Mononuclear cell (primary cell): ENCODE measurements around the gene BLCAP. TPM values are rescaled to one million over a fixed set of nuclear protein-coding genes. Genes with fewer than 3 reads are reported as not detected.
"Not testable (repeated sequence)": the region's sequence is repeated elsewhere in the genome, so short reads cannot be mapped to it uniquely, and the experiment has no call there.

ENCODE experiments used
- H3K27me3 ChIP-seq: 2 replicates; pipeline ENCODE4 v1.6.0; 2011; ENCODE audit warnings: low read length, control low read depth; ENCODE audit not compliant: insufficient read depth
- H3K4me1 ChIP-seq: 2 replicates; pipeline ENCODE4 v1.5.1; 2011; ENCODE audit warnings: mild to moderate bottlenecking, low read length, control low read depth; ENCODE audit not compliant: insufficient read depth
- H3K4me3 ChIP-seq: 2 replicates; pipeline ENCODE4 v1.5.1; 2011; ENCODE audit warnings: mild to moderate bottlenecking, low read length, moderate library complexity
- H3K9me3 ChIP-seq: 2 replicates; pipeline ENCODE4 v1.5.1; 2011; ENCODE audit warnings: low read depth, mild to moderate bottlenecking, control low read depth, low read length
- total RNA-seq: library from RNA; depleted of rRNA; stranded (reverse); fragments of >200 nt; gene quantifications from one replicate; pipeline ENCODE4 v1.2.3, GENCODE V29; 2012

Gene BLCAP, protein sequence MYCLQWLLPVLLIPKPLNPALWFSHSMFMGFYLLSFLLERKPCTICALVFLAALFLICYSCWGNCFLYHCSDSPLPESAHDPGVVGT
- total RNA-seq = 26.7 TPM

DNA sequence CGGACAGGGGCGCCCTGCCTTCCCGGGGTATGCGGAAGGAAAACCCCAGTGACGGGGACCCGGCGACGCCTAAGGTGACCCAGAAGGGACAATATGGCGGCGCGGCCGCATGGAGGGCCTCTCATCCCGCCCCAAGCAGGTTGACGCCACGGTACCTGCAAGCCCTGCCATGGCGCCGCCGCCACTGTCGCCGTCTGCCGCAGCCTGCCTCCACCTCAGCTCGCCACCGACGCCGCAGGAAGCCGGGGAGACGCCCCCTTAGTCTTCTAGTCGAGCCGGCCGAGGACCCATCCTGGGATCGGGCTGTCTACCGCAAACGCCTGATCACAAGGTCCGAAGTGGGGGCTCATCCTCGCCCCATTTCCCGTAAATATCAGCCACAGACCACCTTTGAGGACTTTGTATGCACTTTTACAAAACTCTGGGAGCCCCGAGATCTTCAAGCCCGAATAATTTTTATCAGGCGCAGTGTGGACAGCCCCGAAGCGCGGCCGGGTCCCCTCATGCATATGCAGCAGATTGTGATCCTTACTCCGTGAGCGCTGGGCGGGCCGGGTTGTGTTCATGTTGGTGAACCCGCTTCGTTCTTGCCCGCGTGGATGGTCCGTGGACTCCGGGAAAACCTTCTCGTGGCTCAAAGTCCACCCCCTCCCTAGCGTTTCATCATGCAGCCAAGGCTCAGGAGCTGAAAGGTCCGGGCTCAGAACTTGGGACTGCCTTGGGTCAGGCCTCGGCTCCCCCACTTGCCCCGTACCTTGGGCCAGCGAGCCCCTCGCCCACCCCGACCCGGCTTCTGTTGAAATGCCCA lies at the start of gene BLCAP:
BLCAP (minus strand) TSS at position 239 of the 808 bp plus-strand sequence. CDS start 8,702 bp downstream, outside the sequence.
- H3K4me3 ChIP-seq = peak within 1 kb of the TSS; percentile 98
- peaks cover 38% of the 10 kb centered on the region for H3K4me1 ChIP-seq
- H3K27me3 ChIP-seq = no peaks in the 10 kb centered on the region
- H3K9me3 ChIP-seq = no peaks in the 10 kb centered on the region

DNA sequence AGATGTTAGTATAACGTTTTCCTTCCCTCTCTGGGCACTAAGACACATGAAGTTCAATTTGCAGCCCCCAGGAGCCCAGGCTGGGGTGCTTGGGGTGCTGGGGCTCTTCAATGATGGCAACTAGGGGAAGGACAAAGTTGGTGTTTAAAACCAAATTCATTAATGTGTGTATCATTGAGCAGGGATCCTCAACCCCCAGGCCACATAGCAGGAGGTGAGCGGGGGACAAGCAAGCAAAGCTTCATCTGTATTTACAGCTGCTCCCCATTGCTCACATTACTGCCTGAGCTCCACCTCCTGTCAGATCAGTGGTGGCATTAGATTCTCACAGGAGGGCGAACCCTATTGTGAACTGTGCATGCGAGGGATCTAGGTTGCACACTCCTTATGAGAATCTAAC lies 49.8 kb upstream of the BLCAP start:
- H3K9me3 ChIP-seq, H3K27me3 ChIP-seq, H3K4me1 ChIP-seq, H3K4me3 ChIP-seq: not testable (repeated sequence)

DNA sequence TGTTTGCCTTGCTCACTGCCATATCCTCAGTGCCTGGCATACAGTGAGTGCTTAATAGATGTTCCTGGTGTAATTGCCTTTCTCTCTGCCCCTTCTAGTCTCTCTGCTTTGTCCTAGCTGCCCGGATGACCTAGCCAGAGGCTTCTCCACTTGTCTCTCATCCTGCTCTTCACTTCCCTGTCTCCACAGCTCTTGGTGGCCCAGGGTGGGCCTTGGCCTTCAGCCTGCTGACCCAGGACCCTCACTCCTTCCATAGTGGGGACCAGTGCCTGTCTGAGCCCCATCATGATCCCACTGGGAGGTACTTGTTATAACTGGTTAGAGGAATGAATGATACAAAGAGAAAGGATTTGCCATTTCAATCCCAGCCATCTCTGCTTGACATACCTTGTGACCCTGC lies 49.2 kb upstream of the BLCAP start:
- Histone ChIP-seq H3K4me1 (peaks cover 5% of the 10 kb centered on the region), H3K9me3 (no peaks in the 10 kb centered on the region), H3K27me3 (no peaks in the 10 kb centered on the region), H3K4me3 (no peak overlapping the region)

DNA sequence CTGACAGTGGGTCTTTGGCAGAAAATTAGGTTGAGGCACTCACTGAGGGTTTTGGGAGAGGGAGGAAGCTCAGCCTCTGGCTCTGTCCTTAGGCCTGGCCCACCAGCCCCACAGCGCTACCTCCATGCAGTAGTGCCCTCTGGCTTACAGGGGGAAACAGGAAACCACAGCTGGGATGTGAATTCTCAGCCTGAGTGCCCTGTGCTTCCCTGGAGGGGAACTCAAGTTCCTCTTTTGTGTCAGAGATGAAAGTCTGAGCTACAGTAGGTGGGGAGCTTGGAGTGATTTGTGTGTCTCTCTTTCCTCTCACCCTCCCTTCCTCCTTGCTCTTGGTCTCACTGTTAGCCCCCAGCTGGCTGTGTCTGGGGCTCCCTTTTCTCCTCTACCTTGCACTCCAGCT lies 48.2 kb upstream of the BLCAP start:
- Histone ChIP-seq H3K27me3 (no peaks in the 10 kb centered on the region), H3K4me1 (peaks cover 5% of the 10 kb centered on the region), H3K9me3 (no peaks in the 10 kb centered on the region), H3K4me3 (no peak overlapping the region)

DNA sequence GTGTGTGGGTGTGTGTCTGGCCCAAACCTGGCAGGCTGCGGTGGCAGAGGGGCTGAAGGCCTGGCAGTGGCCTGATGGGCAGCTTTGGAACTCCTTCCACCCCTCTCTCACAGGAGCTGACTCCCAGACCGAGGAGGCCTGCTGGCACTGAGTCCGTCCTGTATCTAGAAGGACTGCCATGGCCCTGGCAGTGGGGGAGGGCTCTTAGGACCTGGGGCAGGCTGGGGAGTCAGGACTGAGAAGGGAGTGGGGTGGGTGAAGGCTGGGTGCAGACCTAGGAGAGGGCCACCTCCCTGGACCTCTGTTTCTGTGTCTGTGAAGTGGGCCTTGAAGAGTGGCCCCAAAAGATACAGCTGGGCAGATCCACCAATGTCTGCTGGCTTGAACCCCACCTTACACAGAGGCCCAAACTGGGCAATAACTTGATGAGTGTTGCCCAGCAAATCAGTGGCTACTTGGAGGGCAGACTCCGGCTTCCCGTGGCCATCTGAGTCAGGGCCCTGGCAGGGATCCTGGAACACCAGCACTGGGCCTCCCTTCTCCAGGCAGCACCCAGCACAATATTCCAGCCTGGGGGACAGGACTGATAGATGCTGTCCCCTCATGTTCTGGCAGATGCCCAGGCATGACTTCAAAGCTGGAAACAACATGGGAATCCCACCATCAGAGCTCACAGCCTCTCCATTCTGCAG lies 46.7 kb upstream of the BLCAP start:
- Histone ChIP-seq H3K4me3 (no peak overlapping the region), H3K9me3 (no peaks in the 10 kb centered on the region), H3K4me1 (peaks cover 5% of the 10 kb centered on the region), H3K27me3 (peaks cover 3% of the 10 kb centered on the region)

DNA sequence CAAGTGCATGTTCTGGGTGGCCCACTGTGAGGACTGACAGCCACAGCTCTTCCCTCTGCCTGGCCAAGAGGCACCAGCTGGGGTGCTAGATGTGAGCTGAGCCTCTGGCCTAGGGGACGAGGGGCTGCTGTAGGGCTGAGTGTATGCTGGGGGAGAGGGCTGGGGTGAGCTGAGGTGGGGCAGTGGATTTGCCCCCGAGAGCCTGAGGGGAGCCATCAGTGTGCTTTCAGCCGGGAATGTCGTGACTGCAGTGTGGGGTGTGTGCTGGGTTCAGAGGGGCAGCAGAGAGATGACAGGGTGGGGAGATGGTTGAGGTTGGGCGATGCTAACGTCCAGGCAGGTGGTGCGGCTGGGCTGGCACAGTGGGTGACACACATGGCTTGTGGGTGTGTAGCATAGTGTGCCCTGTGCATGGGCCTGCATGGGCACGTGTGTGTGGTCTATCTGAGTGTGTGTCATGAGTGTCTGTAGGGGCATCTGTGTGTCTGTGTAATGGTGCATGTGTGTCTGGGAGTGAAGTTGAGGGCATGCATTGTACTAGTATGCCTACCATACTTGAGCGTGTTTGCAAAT lies 46.0 kb upstream of the BLCAP start:
- no peaks in the 10 kb centered on the region for H3K9me3 ChIP-seq
- peaks cover 5% of the 10 kb centered on the region for H3K4me1 ChIP-seq
- peaks cover 4% of the 10 kb centered on the region for H3K27me3 ChIP-seq
- H3K4me3 ChIP-seq = no peak overlapping the region

DNA sequence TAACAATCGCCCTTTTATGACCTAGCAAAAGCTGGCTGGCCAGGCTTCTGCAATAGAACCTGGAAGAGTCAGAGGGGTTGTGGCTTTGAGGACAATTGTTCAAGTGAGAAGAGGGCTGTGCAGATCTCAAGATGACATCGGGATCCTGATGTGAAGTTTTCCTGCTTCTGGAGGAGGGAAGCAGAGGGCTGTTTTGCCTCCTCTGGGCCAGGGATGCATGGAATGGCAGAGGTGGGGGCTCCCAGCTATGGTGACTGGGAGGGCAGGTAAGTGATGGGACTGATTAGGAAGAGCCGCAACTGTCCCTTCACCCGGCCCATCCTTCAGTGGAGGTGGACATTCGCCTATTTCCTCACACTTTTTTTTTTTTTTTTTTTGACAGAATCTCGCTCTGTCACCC lies 43.4 kb upstream of the BLCAP start:
- no peak overlapping the region for H3K4me3 ChIP-seq
- H3K9me3 ChIP-seq = no peaks in the 10 kb centered on the region
- peaks cover 4% of the 10 kb centered on the region for H3K27me3 ChIP-seq
- H3K4me1 ChIP-seq = peaks cover 3% of the 10 kb centered on the region

DNA sequence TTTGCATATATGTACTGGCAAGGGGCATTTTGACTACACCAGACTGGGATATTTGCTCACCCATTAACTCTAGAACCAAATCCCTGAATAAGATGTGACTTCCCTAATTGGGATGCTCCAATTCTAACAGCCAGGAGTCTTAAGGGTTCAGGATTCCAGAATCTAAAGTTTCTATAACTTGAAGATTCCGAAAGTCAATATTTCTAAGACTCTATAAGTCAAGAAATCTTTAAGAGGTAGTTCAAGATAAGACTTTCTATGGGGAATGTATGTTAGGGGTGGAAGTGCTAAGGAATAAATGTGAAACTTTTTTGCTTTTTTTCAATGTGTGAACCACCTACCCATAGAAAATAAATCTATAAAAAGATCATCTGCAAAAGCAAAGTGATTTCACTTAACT lies 42.7 kb upstream of the BLCAP start:
- Histone ChIP-seq H3K9me3 (no peaks in the 10 kb centered on the region), H3K4me1 (no peaks in the 10 kb centered on the region), H3K27me3 (peaks cover 4% of the 10 kb centered on the region), H3K4me3 (no peak overlapping the region)

DNA sequence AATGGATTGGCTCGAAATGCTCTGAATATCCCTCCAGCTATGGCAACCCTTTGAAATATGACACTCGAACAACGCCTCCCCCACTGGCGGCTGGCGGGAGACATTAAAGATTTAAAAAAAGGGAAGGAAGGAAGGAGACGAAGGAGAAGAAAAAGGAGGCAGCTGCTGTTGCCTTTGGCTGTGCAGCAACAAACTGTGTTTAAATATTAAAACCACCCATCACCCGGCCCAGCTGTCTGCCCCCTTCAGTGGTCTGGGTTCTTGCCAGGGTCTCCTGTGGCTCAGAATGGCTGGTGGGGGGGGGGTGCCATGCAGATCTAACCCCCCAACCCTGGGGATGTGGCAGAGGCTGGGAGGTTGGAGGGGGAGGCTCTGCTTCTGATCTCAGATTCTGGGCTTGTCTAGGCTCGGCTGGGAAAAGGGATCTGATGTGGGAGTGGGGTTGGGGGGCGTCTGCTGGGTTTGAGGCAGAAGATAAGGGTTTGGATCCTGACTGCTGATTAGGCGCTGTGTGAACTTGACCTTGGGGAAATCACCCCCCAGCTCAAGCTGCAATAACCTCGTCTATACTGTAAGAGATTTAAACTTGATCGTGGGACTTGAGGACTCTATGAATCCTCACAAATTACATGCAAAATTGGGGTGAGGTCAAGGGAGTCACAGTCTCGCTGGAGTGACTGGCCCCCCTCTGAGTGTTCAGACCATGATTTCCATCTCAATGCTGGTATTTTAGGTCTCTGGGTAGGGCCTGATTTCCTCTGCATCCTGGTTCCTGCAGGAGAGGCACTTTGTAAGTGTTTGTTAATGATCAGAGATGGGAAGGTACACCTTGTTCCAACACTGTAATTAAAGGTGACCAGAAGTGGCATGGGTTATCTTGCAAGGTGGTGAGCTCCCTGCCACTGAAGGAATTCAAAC lies 40.3 kb upstream of the BLCAP start:
- Histone ChIP-seq H3K4me3 (no peak overlapping the region), H3K4me1 (no peaks in the 10 kb centered on the region), H3K27me3 (peaks cover 26% of the 10 kb centered on the region), H3K9me3 (no peaks in the 10 kb centered on the region)

DNA sequence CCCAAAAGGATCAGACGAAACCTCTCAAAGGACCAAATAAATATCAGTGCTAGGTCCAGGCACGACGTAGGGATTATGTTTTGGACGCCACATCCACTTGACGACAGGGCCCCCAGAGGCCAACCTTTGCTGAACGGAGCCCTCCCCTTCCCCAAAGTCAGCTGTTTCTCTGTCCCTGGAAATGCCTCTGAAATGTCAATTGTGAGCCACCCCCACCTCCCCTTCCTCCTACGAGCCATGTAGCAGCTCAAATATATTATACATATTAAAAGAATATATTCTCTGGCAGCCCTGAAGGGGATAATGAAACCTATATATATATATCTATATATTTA lies 39.6 kb upstream of the BLCAP start:
- H3K9me3 ChIP-seq = no peaks in the 10 kb centered on the region
- H3K27me3 ChIP-seq = peaks cover 31% of the 10 kb centered on the region
- H3K4me3 ChIP-seq = no peak overlapping the region
- H3K4me1 ChIP-seq = no peaks in the 10 kb centered on the region

DNA sequence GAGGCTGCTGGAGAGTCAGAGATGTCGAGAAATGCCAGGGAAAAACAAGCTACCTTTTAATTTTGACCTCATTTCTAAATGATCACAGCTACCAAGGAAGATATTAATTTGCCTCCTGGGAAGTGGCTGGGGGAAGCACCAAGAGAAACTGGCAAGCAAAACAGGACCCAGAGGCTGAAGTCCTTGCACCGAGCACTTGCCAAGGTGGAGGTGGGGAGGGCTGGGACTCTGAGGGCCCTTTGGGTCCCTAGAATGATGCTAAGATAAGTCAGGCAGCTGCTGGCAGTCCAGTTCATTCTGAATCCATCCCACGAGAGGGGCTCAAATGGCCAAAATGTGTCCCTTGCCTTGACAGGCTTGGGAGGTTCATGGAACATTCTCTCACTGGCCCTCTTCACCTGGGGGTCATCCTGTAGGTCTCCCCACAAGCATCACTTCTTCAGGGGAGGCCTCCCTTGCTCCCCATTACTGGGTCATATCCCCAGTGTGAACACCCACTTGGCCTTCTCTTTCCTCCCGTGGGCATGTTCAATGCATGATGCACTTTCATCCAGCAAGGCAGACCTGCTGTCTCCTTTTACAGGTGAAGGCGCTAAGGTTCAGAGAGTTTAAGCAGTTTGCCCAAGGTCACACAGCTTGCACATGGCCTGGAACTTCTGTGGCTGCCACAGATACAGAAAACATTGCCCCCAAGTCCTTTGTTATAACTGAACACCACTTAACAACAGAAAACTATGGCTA lies 39.1 kb upstream of the BLCAP start:
- Histone ChIP-seq H3K9me3 (no peaks in the 10 kb centered on the region), H3K27me3 (peaks cover 31% of the 10 kb centered on the region), H3K4me1 (no peaks in the 10 kb centered on the region), H3K4me3 (no peak overlapping the region)

DNA sequence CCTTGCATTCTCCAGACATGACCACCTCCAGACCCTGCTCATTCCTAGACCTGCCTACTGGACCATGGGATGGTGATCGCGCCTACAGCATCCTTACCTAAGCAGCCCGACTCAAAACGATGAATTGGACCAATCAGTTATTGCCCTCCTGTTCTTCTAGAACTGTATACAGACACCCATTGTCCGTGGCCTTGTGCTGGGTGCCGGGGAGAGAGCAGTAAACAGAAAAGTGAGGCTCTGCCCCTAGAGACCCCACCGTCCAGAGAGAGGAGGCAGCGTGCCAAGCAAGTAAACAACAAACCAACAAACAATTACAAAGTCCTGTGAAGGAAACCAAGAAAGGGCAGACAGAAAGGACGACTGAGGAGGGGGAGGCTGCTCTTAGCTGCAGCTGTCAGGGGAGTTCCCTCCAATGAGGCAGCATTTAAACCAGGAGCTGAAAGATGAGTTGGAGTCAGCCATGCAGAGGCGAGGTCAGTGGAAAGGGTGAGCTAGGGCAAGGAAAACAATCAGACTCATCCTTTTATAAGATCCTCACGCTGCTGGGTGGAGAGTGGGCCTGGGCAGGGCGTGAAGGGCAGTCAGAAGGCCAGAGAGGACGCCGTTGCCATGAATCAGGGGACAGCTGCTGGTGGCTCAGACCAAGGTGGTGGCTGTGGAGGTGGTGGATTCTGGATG lies 37.6 kb upstream of the BLCAP start:
- no peak overlapping the region for H3K4me3 ChIP-seq
- H3K9me3 ChIP-seq = no peaks in the 10 kb centered on the region
- no peaks in the 10 kb centered on the region for H3K4me1 ChIP-seq
- H3K27me3 ChIP-seq = peaks cover 31% of the 10 kb centered on the region

DNA sequence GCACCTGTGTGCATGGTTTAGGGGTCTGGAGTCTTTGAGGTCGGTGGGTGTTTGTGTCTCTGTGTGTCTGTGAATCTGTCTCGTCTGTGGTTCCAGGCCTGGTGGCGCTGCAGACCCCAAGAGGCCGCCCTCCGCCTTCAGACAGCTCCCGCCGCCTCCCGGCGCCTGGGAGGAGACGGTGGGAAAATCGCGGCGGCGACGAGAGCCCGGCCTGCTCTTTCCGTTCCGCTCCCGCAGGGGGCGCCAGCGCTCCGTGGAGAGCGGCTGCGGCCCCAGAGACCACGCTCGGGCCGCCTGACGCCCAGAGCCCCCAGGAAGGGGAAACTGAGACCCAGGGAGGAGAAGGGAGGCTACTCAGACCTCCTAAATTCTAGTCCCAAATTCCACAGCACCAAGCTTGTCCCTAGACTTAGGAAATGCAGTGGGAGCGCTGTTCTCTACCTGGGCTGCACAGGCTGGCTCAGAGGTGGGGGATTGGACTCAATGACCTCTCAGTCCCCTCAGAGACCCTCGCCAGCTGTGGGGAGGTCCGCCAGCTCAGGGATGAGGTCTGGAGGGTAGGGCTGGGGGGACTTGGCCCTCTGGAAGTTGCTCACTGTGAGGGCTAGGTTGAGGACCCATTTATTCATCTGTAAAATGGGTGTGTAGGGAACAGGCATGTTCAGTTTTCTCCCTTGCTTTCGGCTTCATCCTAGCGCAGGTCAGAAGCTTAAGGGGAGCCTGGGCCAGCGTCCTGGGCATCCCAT lies 36.9 kb upstream of the BLCAP start:
- Histone ChIP-seq H3K9me3 (no peaks in the 10 kb centered on the region), H3K27me3 (peaks cover 30% of the 10 kb centered on the region), H3K4me3 (no peak overlapping the region), H3K4me1 (no peaks in the 10 kb centered on the region)
